Right lobe of liver (tissue), 6 donors: ENCODE data around the gene AP5Z1. TPM values are rescaled to one million over a fixed set of nuclear protein-coding genes. Genes with fewer than 3 reads are reported as not detected.
A peak's percentile ranks its signal among the peaks of the same experiment; 100 is the strongest.

ENCODE experiments used
- ATAC-seq, 4 donors: fragments of 200-7000 bp; cut with Tn5 transposase; one replicate each; pipeline ENCODE4 v1.9.1; 2020; ENCODE audit warnings: mild to moderate bottlenecking in 4 of 4, moderate library complexity in 4 of 4
- DNase-seq, 3 donors: peaks; one replicate each; pipeline ENCODE4 v3.0.0-alpha.2; 2020
- H3K27ac ChIP-seq, 3 donors: fragments of 200-600 bp; one replicate each; pipeline ENCODE4 v1.8.0; 2022
- H3K27me3 ChIP-seq, 2 donors: fragments of 200-600 bp; one replicate each; pipeline ENCODE4 v1.8.0; 2022
- H3K36me3 ChIP-seq, 4 donors: fragments of 200-600 bp; sonication (generic) in 1 of 4; one replicate each; pipeline versions ENCODE4 v1.5.1 to v1.8.0; 2017 to 2022; ENCODE audit warnings: control low read depth in 1 of 4
- H3K4me1 ChIP-seq, 4 donors: fragments of 200-600 bp; sonication (generic) in 1 of 4; one replicate each; pipeline versions ENCODE4 v1.5.1 to v1.8.0; 2017 to 2022; ENCODE audit warnings: control low read depth in 1 of 4
- H3K4me3 ChIP-seq, 3 donors: fragments of 200-600 bp; one replicate each; pipeline ENCODE4 v1.8.0; 2022
- H3K9me3 ChIP-seq, 4 donors: fragments of 200-600 bp; sonication (generic) in 1 of 4; one replicate each; pipeline versions ENCODE4 v1.5.1 to v1.8.0; 2017 to 2022; ENCODE audit warnings: control low read depth in 1 of 4
- POLR2A ChIP-seq: fragments of 450-650 bp; IDR thresholded peaks from one replicate; pipeline ENCODE4 v1.6.1; 2017; ENCODE audit warnings: antibody characterized with exemption, mild to moderate bottlenecking
- WGBS: methylation state at CpG from one replicate; pipeline ENCODE4 v1.1.6; 2018; ENCODE audit warnings: low coverage, low lambda C conversion rate; ENCODE audit not compliant: insufficient coverage; ENCODE audit errors: missing lambda C conversion rate; 5-methylcytosine and 5-hydroxymethylcytosine counted together
- intact Hi-C, 2 donors: fragments of 100-400 bp; cut with DNase I; formaldehyde crosslinking; loops; one replicate each; pipeline versions ENCODE4 v1.11.2 to v1.14.1; 2022
- total RNA-seq, 6 experiments: library from RNA; depleted of rRNA in 2 of 6; stranded (reverse); fragments of >200 nt in 2 of 6; fragmentation: NEBNext Ultra II Directional in 3 of 6; extraction: Animal tissue kit (Norgen Biotek cat#: 25700) in 3 of 6; gene quantifications; one replicate each; pipeline versions ENCODE4 v1.1.0 to v1.2.4, GENCODE V29; 2016 to 2023
- TF ChIP-seq, protein P1 (sequence below), 4 donors: fragments of 200-600 bp in 3 of 4; fragments of 450-650 bp in 1 of 4; IDR thresholded peaks; one replicate each; pipeline versions ENCODE4 v1.5.1 to v1.8.0; 2016 to 2022; ENCODE audit warnings: antibody characterized with exemption in 4 of 4, mild to moderate bottlenecking in 2 of 4
- donor health status: DM: no; HTN: yes; CAD: no.
- donor health status: DM: no; HTN: no; CAD: no.
- donor health status: DM: no; HTN: no; CAD: no.
- donor health status: DM: no; HTN: yes; CAD: no.
- donor health status: DM: no; HTN: yes; CAD: no.

AP5Z1 gene
- total RNA-seq, 6 experiments from 2014 or later, result 9.7 to 23.6 (median 14.2) TPM

DNA sequence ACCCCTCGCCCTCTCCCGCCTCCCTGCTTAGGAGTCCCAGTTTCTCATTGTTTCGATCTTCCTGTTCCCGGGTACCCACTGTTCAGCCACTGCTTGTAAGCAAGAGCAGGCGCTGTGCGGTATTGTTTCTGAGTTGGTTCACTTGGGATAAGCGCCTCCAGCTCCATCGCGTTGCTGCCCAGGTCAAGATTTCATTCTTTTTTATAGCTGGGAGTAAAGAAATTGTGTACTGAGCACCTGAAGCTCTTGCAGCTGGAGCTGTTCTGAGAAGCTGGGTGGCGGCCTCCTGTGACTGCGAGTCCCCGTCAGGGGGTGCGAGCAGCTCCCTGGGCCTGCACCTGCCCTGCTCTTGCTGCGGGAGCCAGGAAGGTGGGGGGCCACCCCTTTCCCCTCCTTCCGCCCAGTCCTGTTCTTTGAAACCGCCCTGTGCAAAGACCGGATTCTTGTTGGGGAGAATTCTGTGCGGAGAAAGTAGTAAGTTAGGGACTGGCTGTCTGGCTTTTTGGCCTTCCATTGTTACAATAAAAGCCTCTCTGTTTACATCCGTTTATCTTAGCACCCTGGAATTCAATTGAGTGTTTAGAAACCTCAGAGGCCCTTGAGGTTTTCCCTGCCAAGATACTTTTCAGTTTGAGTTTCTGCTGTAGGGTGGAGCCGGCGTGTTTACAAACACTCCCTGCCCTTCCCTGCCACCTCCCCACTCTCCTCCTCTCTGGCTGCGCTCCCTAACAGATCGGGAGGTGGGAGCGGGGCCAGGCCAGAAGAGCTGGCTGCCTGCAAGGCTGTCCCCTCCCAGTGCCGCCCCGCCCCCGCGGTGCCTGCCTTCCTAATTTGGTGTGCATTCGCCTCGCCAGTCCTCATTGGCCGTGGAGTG, 30.8 kb upstream of the AP5Z1 start:
- Histone ChIP-seq H3K4me1 (peaks cover 0 to 26% (median 12%) of the 10 kb centered on the region in 4 donors), H3K27ac (peak overlapping the region; percentile 81 to 97 (median 85)), H3K9me3 (no peaks in the 10 kb centered on the region), H3K27me3 (no peaks in the 10 kb centered on the region), H3K36me3 (peaks cover 0 to 12% (median 3%) of the 10 kb centered on the region in 4 donors), H3K4me3 (peak overlapping the region in 2 of 3 donors; percentile 20 to 38)
- ATAC-seq (peak; percentile 92 to 96 (median 94)), DNase-seq (peak; percentile 99 to 100 (median 99))
- 24% methylated on average over 25 of the region's 31 CpGs for WGBS
- TF ChIP-seq, protein P1, sequence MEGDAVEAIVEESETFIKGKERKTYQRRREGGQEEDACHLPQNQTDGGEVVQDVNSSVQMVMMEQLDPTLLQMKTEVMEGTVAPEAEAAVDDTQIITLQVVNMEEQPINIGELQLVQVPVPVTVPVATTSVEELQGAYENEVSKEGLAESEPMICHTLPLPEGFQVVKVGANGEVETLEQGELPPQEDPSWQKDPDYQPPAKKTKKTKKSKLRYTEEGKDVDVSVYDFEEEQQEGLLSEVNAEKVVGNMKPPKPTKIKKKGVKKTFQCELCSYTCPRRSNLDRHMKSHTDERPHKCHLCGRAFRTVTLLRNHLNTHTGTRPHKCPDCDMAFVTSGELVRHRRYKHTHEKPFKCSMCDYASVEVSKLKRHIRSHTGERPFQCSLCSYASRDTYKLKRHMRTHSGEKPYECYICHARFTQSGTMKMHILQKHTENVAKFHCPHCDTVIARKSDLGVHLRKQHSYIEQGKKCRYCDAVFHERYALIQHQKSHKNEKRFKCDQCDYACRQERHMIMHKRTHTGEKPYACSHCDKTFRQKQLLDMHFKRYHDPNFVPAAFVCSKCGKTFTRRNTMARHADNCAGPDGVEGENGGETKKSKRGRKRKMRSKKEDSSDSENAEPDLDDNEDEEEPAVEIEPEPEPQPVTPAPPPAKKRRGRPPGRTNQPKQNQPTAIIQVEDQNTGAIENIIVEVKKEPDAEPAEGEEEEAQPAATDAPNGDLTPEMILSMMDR (IDR thresholded peaks at IDR 0.05), result no peak
- peak; percentile 45 for TF ChIP-seq POLR2A
- intact Hi-C loops, result no loop called here

GRCh38 chr7:4745265-4745919, 30.0 kb upstream of the AP5Z1 start:
- TF ChIP-seq, protein P1 (IDR thresholded peaks at IDR 0.05), result no peak
- TF ChIP-seq POLR2A, result no peak
- Histone ChIP-seq H3K4me3 (peak overlapping the region; percentile 16 to 38 (median 20)), H3K27me3 (no peaks in the 10 kb centered on the region), H3K4me1 (peaks cover 0 to 23% (median 12%) of the 10 kb centered on the region in 4 donors), H3K27ac (peak overlapping the region; percentile 81 to 97 (median 85)), H3K9me3 (no peaks in the 10 kb centered on the region), H3K36me3 (peaks cover 0 to 12% (median 3%) of the 10 kb centered on the region in 4 donors)
- intact Hi-C loops, result no loop called here
- DNase-seq, result no peak
- no peak for ATAC-seq
- 7% methylated on average over 11 of the region's 18 CpGs for WGBS

DNA sequence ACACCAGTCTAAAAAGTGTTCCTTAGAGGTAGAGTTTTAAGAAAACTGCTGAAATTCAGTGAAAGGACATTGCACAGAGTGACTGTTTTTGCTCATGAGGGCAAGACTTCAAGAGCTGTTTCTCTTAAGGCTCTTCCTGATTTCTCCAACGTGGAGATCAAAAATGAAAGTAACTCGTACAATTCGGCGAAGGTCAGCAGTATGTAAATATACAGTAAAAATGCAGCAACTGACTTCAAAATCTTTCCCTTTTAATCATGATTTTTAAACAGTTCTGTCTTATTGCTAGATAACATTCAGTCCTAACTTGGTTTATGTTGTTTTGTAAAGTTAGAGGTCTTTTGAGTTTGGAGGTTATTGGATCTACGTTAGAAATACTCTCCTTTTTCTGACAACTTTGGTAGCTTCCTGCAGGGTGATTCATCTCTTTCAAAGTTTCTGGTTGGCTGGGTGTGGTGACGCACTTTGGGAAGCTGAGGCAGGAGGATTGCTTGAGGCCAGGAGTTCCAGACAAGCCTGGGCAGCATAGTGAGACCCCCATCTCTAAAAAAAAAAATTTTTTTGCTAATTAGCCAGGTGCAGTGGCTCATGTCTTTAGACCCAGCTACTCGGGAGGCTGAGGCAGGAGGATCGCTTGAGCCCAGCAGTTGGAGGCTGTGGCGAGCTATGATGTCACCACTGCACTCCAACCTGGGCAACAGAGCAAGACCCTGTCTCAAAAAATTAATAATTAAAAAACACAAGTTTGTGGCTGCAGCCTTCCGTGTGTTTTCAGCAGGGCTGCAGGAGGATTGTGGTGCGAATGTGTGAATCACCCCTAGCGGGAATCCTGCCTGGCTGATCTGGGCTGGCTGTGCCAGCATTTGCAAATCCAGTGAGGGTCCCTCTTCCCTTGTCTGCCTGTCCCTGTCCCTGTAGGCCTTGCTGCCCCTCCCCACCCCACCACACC, 29.2 kb upstream of the AP5Z1 start:
- DNase-seq (no peak), ATAC-seq (peak in 2 of 4 donors; percentile 15 to 32)
- Histone ChIP-seq H3K27ac (peak overlapping the region; percentile 81 to 97 (median 85)), H3K9me3 (no peaks in the 10 kb centered on the region), H3K36me3 (peaks cover 0 to 10% (median 3%) of the 10 kb centered on the region in 4 donors), H3K4me3 (peak overlapping the region; percentile 16 to 38 (median 20)), H3K4me1 (peaks cover 0 to 23% (median 12%) of the 10 kb centered on the region in 4 donors), H3K27me3 (no peaks in the 10 kb centered on the region)
- 30% methylated on average over 9 of the region's 12 CpGs for WGBS
- intact Hi-C loops, result no loop called here
- TF ChIP-seq POLR2A, result no peak
- TF ChIP-seq, protein P1 (IDR thresholded peaks at IDR 0.05), result no peak

DNA sequence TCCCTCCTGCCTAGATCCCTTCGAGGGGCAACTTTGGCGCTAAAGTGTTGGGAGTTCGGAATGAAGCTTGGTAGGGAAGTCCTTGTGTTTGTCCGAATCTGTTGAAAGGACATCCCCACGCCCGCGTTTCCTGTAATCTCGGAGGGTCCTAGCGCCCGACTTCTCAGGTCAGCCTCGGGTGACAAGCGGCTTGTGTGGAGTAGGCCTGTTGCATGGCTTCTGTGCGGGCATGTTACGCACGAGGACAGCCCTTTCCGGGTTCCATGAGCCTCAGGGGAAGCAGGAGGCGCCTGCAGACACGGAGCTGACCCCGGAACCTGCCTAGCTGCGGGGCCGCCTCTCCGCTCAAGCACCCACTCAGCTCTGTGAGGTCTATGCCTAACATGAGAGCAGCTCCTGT, 28.4 kb upstream of the AP5Z1 start:
- Histone ChIP-seq H3K4me3 (no peak overlapping the region), H3K27me3 (no peaks in the 10 kb centered on the region), H3K4me1 (peaks cover 0 to 23% (median 12%) of the 10 kb centered on the region in 4 donors), H3K36me3 (peaks cover 0 to 2% (median under 1%) of the 10 kb centered on the region in 4 donors), H3K9me3 (no peaks in the 10 kb centered on the region), H3K27ac (peak overlapping the region; percentile 81 to 97 (median 85))
- ATAC-seq (no peak), DNase-seq (no peak)
- 73% methylated on average over 6 of the region's 22 CpGs for WGBS
- no peak for TF ChIP-seq POLR2A
- TF ChIP-seq, protein P1 (IDR thresholded peaks at IDR 0.05), result no peak
- intact Hi-C loops, result no loop called here
